Esophagus (tissue), 2 donors: ENCODE data around the gene CALCB. TPM values are rescaled to one million over a fixed set of nuclear protein-coding genes. Genes with fewer than 3 reads are reported as not detected.
"Not testable (repeated sequence)": the region's sequence is repeated elsewhere in the genome, so short reads cannot be mapped to it uniquely, and the experiment has no call there.

ENCODE experiments used
- H3K27ac ChIP-seq, 2 donors: one replicate each; pipeline ENCODE4 v1.5.1; 2013; ENCODE audit warnings: low read depth in 2 of 2, mild to moderate bottlenecking in 2 of 2, inconsistent platforms in 1 of 2, low read length in 1 of 2, moderate library complexity in 1 of 2
- H3K27me3 ChIP-seq, 2 donors: one replicate each; pipeline ENCODE4 v1.6.1; 2013; ENCODE audit warnings: low read length in 2 of 2, control low read depth in 1 of 2, mild to moderate bottlenecking in 1 of 2; ENCODE audit not compliant: insufficient read depth in 2 of 2, control insufficient read depth in 1 of 2
- H3K36me3 ChIP-seq, 2 donors: one replicate each; pipeline ENCODE4 v1.6.1; 2013; ENCODE audit warnings: low read length in 1 of 2; ENCODE audit not compliant: control insufficient read depth in 2 of 2, insufficient read depth in 2 of 2
- H3K4me1 ChIP-seq, 2 donors: one replicate each; pipeline ENCODE4 v1.6.1; 2013; ENCODE audit warnings: low read length in 1 of 2; ENCODE audit not compliant: control insufficient read depth in 2 of 2, insufficient read depth in 2 of 2
- H3K4me3 ChIP-seq, 2 donors: one replicate each; pipeline ENCODE4 v1.5.1; 2013; ENCODE audit warnings: low read length in 2 of 2, mild to moderate bottlenecking in 2 of 2, low read depth in 1 of 2, moderate library complexity in 1 of 2
- H3K9me3 ChIP-seq, 2 donors: one replicate each; pipeline ENCODE4 v1.6.1; 2013; ENCODE audit warnings: mild to moderate bottlenecking in 2 of 2, low read depth in 1 of 2, low read length in 1 of 2, moderate library complexity in 1 of 2; ENCODE audit not compliant: control insufficient read depth in 2 of 2, insufficient read depth in 1 of 2
- WGBS, 2 donors: extraction: QIAGEN DNeasy Blood & Tissue Kit; methylation state at CpG; one replicate each; pipeline ENCODE4 v1.1.7; 2013; 5-methylcytosine and 5-hydroxymethylcytosine counted together
- polyA plus RNA-seq, 2 donors: library from polyadenylated mRNA; stranded (reverse); fragments of 200-250 nt; gene quantifications; one replicate each; pipeline ENCODE4 v1.2.3, GENCODE V29; 2013
- donor health status: healthy with polysubstance abuse.
- donor health status: Bipolar disorder and iron deficiency.

The CALCB gene
- polyA plus RNA-seq, 2 donors = 0.06 TPM; not detected in 1

DNA sequence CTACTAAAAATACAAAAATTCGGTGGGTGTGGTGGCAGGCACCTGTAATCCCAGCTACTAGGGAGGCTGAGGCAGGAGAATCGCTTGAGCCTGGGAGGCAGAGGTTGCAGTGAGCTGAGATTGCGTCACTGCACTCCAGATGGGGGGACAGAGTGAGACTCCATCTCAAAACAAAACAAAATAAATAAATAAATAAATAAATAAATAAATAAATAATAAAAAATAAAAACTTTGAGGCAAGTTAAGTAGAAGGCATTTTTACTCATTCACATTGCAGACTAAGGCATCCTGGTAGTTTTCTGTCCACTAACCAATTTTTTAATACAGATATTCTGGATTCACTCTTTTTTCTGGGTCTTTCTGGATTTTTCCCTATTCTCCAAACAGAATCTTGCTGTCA, 26.7 kb upstream of the CALCB start:
- not testable (repeated sequence) for H3K4me1 ChIP-seq, H3K36me3 ChIP-seq, H3K4me3 ChIP-seq, H3K27ac ChIP-seq, H3K9me3 ChIP-seq, H3K27me3 ChIP-seq
- WGBS, 2 donors = 83 to 89% methylated on average over 3 of the region's 3 CpGs

DNA sequence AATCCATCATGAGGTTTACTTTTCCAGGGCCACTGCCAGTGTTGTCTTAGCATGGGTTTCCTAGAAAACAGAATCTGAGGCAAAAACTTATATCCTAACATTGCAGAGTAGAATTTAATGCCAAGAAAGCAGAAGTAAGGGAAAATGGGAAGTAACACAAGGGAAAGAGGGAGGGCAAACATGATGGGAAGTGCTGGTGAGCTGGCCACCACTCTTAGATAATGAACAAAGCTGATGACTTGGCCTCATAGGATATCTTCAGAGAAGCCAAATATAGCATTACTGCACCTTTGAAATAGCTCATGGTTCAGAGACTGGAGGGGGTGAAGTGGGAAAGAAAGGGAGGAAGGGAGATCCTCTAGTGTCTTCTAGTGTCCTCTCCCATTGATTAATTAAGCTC, 24.8 kb upstream of the CALCB start:
- Histone ChIP-seq H3K4me1 (no peaks in the 10 kb centered on the region), H3K9me3 (no peaks in the 10 kb centered on the region), H3K27me3 (no peaks in the 10 kb centered on the region), H3K27ac (no peak overlapping the region), H3K4me3 (no peak overlapping the region), H3K36me3 (no peaks in the 10 kb centered on the region)

DNA sequence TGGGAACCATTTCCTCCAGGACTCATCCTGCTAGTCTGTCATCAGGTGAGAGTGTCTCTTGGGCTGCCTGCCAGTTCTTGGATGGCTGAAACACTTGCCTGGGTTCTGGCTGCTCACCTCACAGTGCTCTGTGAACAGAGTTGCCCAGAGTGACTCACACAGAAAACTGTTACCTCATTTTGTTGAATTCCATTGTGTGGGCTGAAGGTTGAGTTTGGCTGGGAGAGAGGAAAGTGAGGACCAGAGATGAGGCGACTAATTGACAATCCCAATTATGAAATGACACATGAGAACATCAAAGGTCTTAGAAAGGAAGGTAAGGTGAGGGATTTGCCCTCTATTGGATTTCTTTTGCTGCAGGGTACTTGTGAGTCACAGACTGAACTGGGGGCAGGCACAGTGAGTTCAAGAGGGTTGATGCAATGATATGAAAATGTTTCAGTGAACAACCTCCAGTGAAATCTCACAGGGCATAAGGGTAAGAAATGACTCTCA, 20.2 kb upstream of the CALCB start:
- H3K4me1 ChIP-seq = no peaks in the 10 kb centered on the region
- H3K27me3 ChIP-seq = no peaks in the 10 kb centered on the region
- H3K36me3 ChIP-seq = no peaks in the 10 kb centered on the region
- no peak overlapping the region for H3K4me3 ChIP-seq
- WGBS, 2 donors = 51 to 55% methylated on average over 1 of the region's 1 CpG
- no peaks in the 10 kb centered on the region for H3K9me3 ChIP-seq
- no peak overlapping the region for H3K27ac ChIP-seq

DNA sequence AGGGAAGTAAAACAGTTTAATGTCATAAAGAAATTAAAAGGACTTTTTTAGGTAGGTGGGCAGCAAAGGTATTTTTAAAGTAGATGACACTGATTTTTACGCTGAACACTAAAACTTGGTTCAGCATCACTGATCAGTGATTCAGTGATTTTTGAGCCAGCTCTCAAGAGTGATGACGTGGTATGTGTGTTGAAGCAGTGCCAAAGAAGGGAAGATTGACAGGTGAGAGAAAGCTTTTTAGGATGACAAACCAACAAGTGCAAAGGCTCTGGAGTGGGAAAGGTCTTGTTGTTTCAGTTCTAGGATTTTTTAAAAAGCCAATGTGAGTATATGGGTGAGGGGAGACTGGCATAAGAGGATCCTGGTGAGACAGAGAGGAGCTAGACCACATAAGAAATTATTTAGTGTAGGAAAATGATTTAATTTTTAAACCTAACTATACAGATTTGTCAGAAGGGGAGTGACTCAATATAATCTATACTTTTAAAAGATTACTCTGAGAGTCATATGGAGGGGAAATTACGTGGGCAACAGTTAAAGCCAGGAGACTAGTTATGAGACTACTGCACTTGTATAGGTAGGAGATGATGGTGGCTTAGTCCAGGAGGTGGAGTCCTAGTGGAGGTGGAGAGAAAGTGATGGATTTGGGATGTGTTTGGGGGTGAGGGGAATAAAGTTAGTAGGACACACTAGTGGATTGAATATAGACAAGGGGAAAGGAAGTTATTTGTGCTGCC, 17.6 kb upstream of the CALCB start:
- Histone ChIP-seq H3K27me3 (no peaks in the 10 kb centered on the region), H3K27ac (no peak overlapping the region), H3K9me3 (no peaks in the 10 kb centered on the region), H3K4me3 (no peak overlapping the region), H3K36me3 (no peaks in the 10 kb centered on the region), H3K4me1 (no peaks in the 10 kb centered on the region)
- WGBS, 2 donors = 58 to 60% methylated on average over 3 of the region's 3 CpGs

DNA sequence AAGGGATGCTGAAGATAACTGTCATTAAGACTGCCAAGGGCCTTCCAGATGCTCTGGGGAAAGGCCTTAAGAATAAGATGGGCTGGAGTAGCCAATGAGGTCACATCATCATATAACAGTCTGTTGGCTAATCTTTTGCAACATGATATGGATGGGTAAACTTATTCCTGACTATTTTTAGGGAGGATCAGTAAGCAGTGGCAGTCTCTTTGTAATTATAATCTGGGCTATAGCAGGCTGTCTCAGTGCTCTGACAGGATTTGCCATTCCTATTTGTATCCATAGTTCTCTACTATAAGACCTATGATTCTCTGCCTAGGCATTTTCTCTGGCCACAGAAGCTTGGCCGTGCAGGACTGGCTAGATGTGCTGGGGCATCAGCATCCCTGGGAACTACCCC, 16.1 kb upstream of the CALCB start:
- WGBS, 2 donors = 91 to 93% methylated on average over 1 of the region's 1 CpG
- H3K9me3 ChIP-seq = no peaks in the 10 kb centered on the region
- H3K4me3 ChIP-seq = no peak overlapping the region
- H3K36me3 ChIP-seq = no peaks in the 10 kb centered on the region
- H3K27me3 ChIP-seq = no peaks in the 10 kb centered on the region
- no peak overlapping the region for H3K27ac ChIP-seq
- H3K4me1 ChIP-seq = no peaks in the 10 kb centered on the region

DNA sequence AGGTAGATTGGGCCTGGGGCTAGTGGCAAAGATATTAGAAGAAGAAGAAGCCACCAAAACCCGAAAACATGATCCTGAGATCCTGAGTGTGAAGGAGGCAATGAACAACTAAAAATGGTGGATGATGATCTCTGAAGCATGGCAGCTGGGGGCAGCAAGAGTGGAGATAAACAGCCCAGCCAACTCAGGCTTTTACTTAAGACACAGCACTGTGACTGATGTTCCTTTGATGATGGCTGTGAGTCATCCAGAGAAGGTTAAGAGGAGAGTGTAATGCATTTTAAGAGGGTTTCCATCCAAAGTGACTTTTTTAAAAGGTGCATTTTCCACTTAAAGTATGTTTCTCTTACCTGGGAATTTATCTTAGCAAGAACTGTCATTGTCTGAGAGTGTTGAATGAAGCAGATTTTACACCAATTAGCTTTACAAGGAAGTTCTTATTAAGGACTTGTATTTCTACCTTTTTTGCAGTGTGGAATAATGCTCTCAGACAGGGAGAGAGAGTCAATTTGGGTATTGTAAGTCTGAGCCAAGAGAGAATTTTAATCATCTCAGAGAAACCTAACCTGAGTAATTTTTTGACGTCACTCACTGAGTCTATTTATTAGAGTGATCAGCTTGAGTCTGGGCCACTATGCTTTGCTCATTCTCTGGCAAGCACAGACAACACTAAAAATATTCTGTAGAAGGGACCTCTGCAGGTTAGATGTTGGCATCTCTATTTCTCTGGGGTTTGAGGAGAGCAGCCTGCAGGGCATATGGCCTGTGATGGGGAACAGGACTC, 14.1 kb upstream of the CALCB start:
- WGBS, 2 donors = 81 to 88% methylated on average over 2 of the region's 2 CpGs
- H3K27me3 ChIP-seq = no peaks in the 10 kb centered on the region
- no peaks in the 10 kb centered on the region for H3K36me3 ChIP-seq
- no peak overlapping the region for H3K27ac ChIP-seq
- no peaks in the 10 kb centered on the region for H3K9me3 ChIP-seq
- no peaks in the 10 kb centered on the region for H3K4me1 ChIP-seq
- H3K4me3 ChIP-seq = no peak overlapping the region

DNA sequence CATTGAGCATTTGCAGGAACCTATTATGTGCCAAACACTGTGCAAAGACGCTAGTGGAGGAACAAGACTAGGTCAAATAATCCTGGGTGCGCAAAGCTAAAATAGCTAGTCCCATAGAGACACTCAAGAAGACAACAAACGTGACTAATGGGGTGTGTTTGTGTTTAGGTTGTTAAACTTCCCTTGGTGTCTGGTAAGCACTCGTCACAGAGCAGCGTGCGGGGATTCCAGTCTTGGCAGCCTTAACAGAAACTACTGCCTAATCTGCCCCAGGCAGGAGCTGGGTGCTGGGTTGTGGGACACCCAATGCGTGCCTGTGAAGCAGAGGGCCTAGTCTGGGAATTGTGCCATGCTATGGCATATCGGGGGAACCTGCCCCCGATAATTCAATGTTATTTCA, 10.8 kb upstream of the CALCB start:
- WGBS, 2 donors = 69 to 78% methylated on average over 9 of the region's 9 CpGs
- no peaks in the 10 kb centered on the region for H3K27me3 ChIP-seq
- H3K36me3 ChIP-seq = no peaks in the 10 kb centered on the region
- H3K4me3 ChIP-seq = no peak overlapping the region
- no peak overlapping the region for H3K27ac ChIP-seq
- no peaks in the 10 kb centered on the region for H3K4me1 ChIP-seq
- no peaks in the 10 kb centered on the region for H3K9me3 ChIP-seq

DNA sequence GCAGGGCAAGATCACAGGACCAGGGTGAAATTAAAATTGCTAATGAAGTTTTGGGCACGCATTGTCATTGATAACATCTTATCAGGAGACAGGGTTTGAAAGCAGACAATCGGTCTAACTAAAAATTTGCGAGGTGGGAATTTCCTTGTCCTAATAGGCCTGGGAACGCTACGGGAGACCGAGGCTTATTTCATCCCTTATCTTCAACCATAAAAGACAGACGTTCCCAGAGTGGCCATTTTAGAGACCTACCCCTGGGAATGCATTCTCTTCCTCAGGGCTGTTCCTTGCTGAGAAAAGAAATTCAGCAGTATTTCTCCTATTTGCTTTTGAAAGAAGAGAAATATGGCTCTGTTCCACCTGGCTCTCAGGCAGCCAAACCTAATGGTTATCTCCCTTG, 3.6 kb upstream of the CALCB start:
- not testable (repeated sequence) for H3K36me3 ChIP-seq, H3K27ac ChIP-seq, H3K4me3 ChIP-seq, H3K4me1 ChIP-seq, H3K9me3 ChIP-seq, H3K27me3 ChIP-seq
- WGBS, 2 donors = 85 to 86% methylated on average over 7 of the region's 7 CpGs

DNA sequence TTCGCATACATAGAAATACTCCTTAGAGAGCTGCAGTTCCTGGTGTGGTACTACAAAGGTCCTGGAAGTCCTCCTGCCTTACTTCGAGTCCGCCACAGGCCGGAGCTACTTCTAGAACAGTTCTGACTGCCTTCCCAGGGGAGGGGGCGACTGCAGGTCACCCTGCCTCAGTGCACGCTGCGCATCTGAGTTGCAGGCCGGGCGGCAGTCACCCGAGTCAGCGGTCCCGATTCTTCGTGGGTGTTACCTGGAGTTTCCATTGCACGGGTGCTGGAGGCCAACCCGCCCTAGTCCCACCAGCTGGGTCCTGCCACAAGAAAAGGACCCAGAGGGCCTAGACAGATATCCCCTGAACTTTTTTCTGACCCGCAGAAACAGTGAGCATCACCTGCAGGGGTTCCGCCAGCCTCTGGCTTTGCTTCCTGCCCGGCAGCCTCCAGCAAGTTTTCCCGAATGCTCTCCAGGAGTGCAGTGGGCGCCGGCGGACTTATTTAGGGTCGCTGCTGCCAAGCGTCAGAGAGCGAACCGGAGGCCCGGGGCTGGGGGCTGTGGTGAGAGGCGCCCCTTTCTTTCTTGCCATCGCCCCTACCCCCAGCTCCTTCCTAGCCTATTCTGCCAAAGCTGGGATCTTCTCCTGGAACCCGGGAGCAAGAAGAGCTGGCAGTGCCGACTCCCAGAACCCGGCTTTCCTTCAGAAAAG, 1.7 kb upstream of the CALCB start:
- WGBS, 2 donors = 90 to 92% methylated on average over 32 of the region's 32 CpGs
- H3K36me3 ChIP-seq = no peaks in the 10 kb centered on the region
- no peak overlapping the region for H3K4me3 ChIP-seq
- no peak overlapping the region for H3K27ac ChIP-seq
- H3K4me1 ChIP-seq = peaks cover 0 to 8% of the 10 kb centered on the region in 2 donors
- no peaks in the 10 kb centered on the region for H3K9me3 ChIP-seq
- H3K27me3 ChIP-seq = peaks cover 0 to 2% of the 10 kb centered on the region in 2 donors
